ENCODE data around the gene ASH1L.

DNA sequence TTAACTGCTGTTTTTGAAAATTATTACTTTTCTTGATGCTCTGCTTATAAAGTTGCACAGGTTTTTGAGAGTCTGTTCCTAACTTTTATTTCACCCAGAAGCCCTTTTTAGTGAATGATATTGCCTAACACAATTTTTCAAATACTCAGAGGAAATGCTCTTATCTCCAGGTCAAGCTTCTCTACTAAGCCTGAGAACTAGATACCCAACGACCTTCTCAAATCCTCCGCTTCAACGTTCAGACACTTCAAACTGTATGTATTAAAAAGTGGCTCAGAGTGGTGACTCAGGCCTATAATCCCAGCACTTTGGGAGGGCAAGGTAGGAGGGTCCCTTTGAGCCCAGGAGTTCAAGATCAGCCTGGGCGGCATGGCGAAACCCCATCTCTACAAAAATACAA lies 88.5 kb downstream of the ASH1L start:
- TF ChIP-seq, protein P1, sequence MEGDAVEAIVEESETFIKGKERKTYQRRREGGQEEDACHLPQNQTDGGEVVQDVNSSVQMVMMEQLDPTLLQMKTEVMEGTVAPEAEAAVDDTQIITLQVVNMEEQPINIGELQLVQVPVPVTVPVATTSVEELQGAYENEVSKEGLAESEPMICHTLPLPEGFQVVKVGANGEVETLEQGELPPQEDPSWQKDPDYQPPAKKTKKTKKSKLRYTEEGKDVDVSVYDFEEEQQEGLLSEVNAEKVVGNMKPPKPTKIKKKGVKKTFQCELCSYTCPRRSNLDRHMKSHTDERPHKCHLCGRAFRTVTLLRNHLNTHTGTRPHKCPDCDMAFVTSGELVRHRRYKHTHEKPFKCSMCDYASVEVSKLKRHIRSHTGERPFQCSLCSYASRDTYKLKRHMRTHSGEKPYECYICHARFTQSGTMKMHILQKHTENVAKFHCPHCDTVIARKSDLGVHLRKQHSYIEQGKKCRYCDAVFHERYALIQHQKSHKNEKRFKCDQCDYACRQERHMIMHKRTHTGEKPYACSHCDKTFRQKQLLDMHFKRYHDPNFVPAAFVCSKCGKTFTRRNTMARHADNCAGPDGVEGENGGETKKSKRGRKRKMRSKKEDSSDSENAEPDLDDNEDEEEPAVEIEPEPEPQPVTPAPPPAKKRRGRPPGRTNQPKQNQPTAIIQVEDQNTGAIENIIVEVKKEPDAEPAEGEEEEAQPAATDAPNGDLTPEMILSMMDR (conservative IDR thresholded peaks at IDR 0.05): no peak
- TF ChIP-seq EZH2 (IDR thresholded peaks at IDR 0.05; ENCODE audit: low read depth): no peak

Measured in PC-9 (cell line).